Measurements from ENCODE around the gene TLCD3B. TPM values are rescaled to one million over a fixed set of nuclear protein-coding genes. Genes with fewer than 3 reads are reported as not detected.
A peak's percentile ranks its signal among the peaks of the same experiment; 100 is the strongest.

Gene TLCD3B
- total RNA-seq, 3 donors from 2014 or later = 0.29 TPM; not detected in 2

GRCh38 chr16:30060346-30060745 lies 29.3 kb upstream of the TLCD3B start:
- H3K36me3 ChIP-seq = no peaks in the 10 kb centered on the region
- peak overlapping the region in 1 of 3 donors; percentile 27 for H3K4me3 ChIP-seq
- TF ChIP-seq POLR2AphosphoS5 (IDR thresholded peaks at IDR 0.05) (no peak), CTCF (IDR thresholded peaks at IDR 0.05) (no peak), POLR2A (IDR thresholded peaks at IDR 0.05) (no peak)
- intact Hi-C loops (cut with DNase I; ENCODE audit: low total_unique reads) = no loop called here
- no peaks in the 10 kb centered on the region for H3K9me3 ChIP-seq
- DNase-seq (ENCODE audit: low spot score in 2 of 2) = no peak
- H3K27me3 ChIP-seq = no peaks in the 10 kb centered on the region
- peak overlapping the region; percentile 81 to 93 for H3K27ac ChIP-seq
- H3K4me1 ChIP-seq = peaks cover 8 to 9% of the 10 kb centered on the region in 2 donors

GRCh38 chr16:30054959-30055553 lies 24.0 kb upstream of the TLCD3B start:
- Histone ChIP-seq H3K27ac (peak overlapping the region; percentile 41 to 50), H3K27me3 (no peaks in the 10 kb centered on the region), H3K4me1 (no peaks in the 10 kb centered on the region), H3K36me3 (no peaks in the 10 kb centered on the region), H3K4me3 (no peak overlapping the region), H3K9me3 (no peaks in the 10 kb centered on the region)
- TF ChIP-seq POLR2A (IDR thresholded peaks at IDR 0.05) (no peak), CTCF (IDR thresholded peaks at IDR 0.05) (peak in 1 of 3 donors; percentile 43)
- intact Hi-C loops (cut with DNase I; ENCODE audit: low total_unique reads) = no loop called here
- peak in 1 of 2 donors; percentile 68 for DNase-seq (ENCODE audit: low spot score in 2 of 2)

GRCh38 chr16:30054451-30054850 lies 23.4 kb upstream of the TLCD3B start:
- intact Hi-C loops (cut with DNase I; ENCODE audit: low total_unique reads) = no loop called here
- no peak overlapping the region for H3K4me3 ChIP-seq
- no peak for DNase-seq (ENCODE audit: low spot score in 2 of 2)
- H3K27ac ChIP-seq = peak overlapping the region; percentile 41 to 50
- H3K36me3 ChIP-seq = no peaks in the 10 kb centered on the region
- no peaks in the 10 kb centered on the region for H3K4me1 ChIP-seq
- H3K9me3 ChIP-seq = no peaks in the 10 kb centered on the region
- TF ChIP-seq CTCF (IDR thresholded peaks at IDR 0.05) = no peak
- no peak for TF ChIP-seq POLR2AphosphoS5 (IDR thresholded peaks at IDR 0.05)
- TF ChIP-seq POLR2A (IDR thresholded peaks at IDR 0.05) = no peak
- H3K27me3 ChIP-seq = no peaks in the 10 kb centered on the region

GRCh38 chr16:30053376-30054015 lies 22.4 kb upstream of the TLCD3B start:
- DNase-seq (ENCODE audit: low spot score in 2 of 2) = no peak
- Histone ChIP-seq H3K36me3 (no peaks in the 10 kb centered on the region), H3K27me3 (no peaks in the 10 kb centered on the region), H3K4me1 (no peaks in the 10 kb centered on the region), H3K4me3 (peak overlapping the region; percentile 66 to 78 (median 68)), H3K9me3 (no peaks in the 10 kb centered on the region), H3K27ac (peak overlapping the region; percentile 45 to 64)
- intact Hi-C loops (cut with DNase I; ENCODE audit: low total_unique reads) = no loop called here
- no peak for TF ChIP-seq CTCF (IDR thresholded peaks at IDR 0.05)
- no peak for TF ChIP-seq POLR2A (IDR thresholded peaks at IDR 0.05)
- TF ChIP-seq POLR2AphosphoS5 (IDR thresholded peaks at IDR 0.05) = no peak

- Histone ChIP-seq H3K4me3 (peak overlapping the region; percentile 66 to 78 (median 68)), H3K4me1 (no peaks in the 10 kb centered on the region), H3K27me3 (no peaks in the 10 kb centered on the region), H3K36me3 (no peaks in the 10 kb centered on the region), H3K27ac (peak overlapping the region; percentile 45 to 64), H3K9me3 (no peaks in the 10 kb centered on the region)
- intact Hi-C loops (cut with DNase I; ENCODE audit: low total_unique reads) = no loop called here
- peak; percentile 84 to 97 for DNase-seq (ENCODE audit: low spot score in 2 of 2)
- TF ChIP-seq POLR2AphosphoS5 (IDR thresholded peaks at IDR 0.05) (peak; percentile 84 to 89 (median 85)), CTCF (IDR thresholded peaks at IDR 0.05) (no peak), POLR2A (IDR thresholded peaks at IDR 0.05) (no peak)
Observed at GRCh38 chr16:30052671-30053372, 21.8 kb upstream of the TLCD3B start.
